ENCODE data around the gene ATP5F1A.

ATP5F1A gene

GRCh38 chr18:46080156-46080555, 17.9 kb downstream of the ATP5F1A start:
- no peak overlapping the region for H3K4me3 ChIP-seq
- H3K27ac ChIP-seq = no peak overlapping the region

GRCh38 chr18:46079336-46079735, 18.8 kb downstream of the ATP5F1A start:
- no peak overlapping the region for H3K27ac ChIP-seq
- no peak overlapping the region for H3K4me3 ChIP-seq

GRCh38 chr18:46073474-46074331, 24.4 kb downstream of the ATP5F1A start:
- Histone ChIP-seq H3K4me3 (no peak overlapping the region), H3K27ac (no peak overlapping the region)

- Histone ChIP-seq H3K4me3 (no peak overlapping the region), H3K27ac (no peak overlapping the region)
These were observed 25.1 kb downstream of the ATP5F1A start for GRCh38 chr18:46072959-46073358.

- H3K27ac ChIP-seq = peak overlapping the region in 15 of 21 experiments; percentile 55 to 89 (median 80)
- H3K4me3 ChIP-seq = peak overlapping the region; percentile 63 to 86 (median 79)
These were observed 25.7 kb downstream of the ATP5F1A start for GRCh38 chr18:46072376-46072867.

- peak within 1 kb of the TSS; percentile 63 to 86 (median 79) for H3K4me3 ChIP-seq
- peak within 1 kb of the TSS; percentile 28 to 89 (median 79) for H3K27ac ChIP-seq
These were observed 26.3 kb downstream of the ATP5F1A start, which contains the start of gene PSTPIP2 for GRCh38 chr18:46071653-46072375. Gene PSTPIP2, minus strand, starts transcription at chr18:46072260. Its CDS starts 72 bp downstream, at chr18:46072188.

- Histone ChIP-seq H3K27ac (peak overlapping the region in 18 of 21 experiments; percentile 55 to 89 (median 80)), H3K4me3 (peak overlapping the region; percentile 63 to 86 (median 79))
These were observed 27.1 kb downstream of the ATP5F1A start for GRCh38 chr18:46070815-46071652.

- no peak overlapping the region for H3K4me3 ChIP-seq
- peak overlapping the region in 2 of 21 experiments; percentile 28 to 89 for H3K27ac ChIP-seq
These were observed 27.9 kb downstream of the ATP5F1A start for GRCh38 chr18:46070232-46070631.

GRCh38 chr18:46069524-46069923, 28.6 kb downstream of the ATP5F1A start:
- H3K4me3 ChIP-seq = no peak overlapping the region
- H3K27ac ChIP-seq = peak overlapping the region in 13 of 21 experiments; percentile 6 to 63 (median 44)

GRCh38 chr18:46068763-46069162, 29.3 kb downstream of the ATP5F1A start:
- no peak overlapping the region for H3K4me3 ChIP-seq
- H3K27ac ChIP-seq = peak overlapping the region in 13 of 21 experiments; percentile 1 to 63 (median 47)

GRCh38 chr18:46067438-46068007, 30.6 kb downstream of the ATP5F1A start:
- Histone ChIP-seq H3K4me3 (no peak overlapping the region), H3K27ac (no peak overlapping the region)

GRCh38 chr18:46062781-46063180, 35.3 kb downstream of the ATP5F1A start:
- no peak overlapping the region for H3K27ac ChIP-seq

GRCh38 chr18:46061796-46062195, 36.3 kb downstream of the ATP5F1A start:
- Histone ChIP-seq H3K27ac (no peak overlapping the region), H3K4me3 (no peak overlapping the region)

More at GRCh38 chr18:46062781-46063180, 35.3 kb downstream of the ATP5F1A start:
- no peak overlapping the region for H3K4me3 ChIP-seq

GRCh38 chr18:46061387-46061786, 36.7 kb downstream of the ATP5F1A start:
- H3K4me3 ChIP-seq = no peak overlapping the region
- H3K27ac ChIP-seq = no peak overlapping the region

GRCh38 chr18:46060359-46060841, 37.7 kb downstream of the ATP5F1A start:
- Histone ChIP-seq H3K27ac (no peak overlapping the region), H3K4me3 (no peak overlapping the region)

GRCh38 chr18:46055838-46056230, 42.3 kb downstream of the ATP5F1A start:
- no peak overlapping the region for H3K4me3 ChIP-seq
- peak overlapping the region in 7 of 21 experiments; percentile 24 to 82 (median 44) for H3K27ac ChIP-seq

GRCh38 chr18:46054956-46055837, 42.9 kb downstream of the ATP5F1A start:
- Histone ChIP-seq H3K27ac (peak overlapping the region in 8 of 21 experiments; percentile 24 to 82 (median 42)), H3K4me3 (no peak overlapping the region)

Measured in skin epidermis (tissue), 12 donors.